Activated T-cell treated with anti-CD3 and anti-CD28 coated beads, Interleukin-2, amount 50 U/mL, for 48 hours (primary cell): ENCODE measurements around the gene C5.
"Not testable (repeated sequence)": the region's sequence is repeated elsewhere in the genome, so short reads cannot be mapped to it uniquely, and the experiment has no call there.

ENCODE experiments used
- DNase-seq, 2 experiments: peaks; one replicate each; pipeline ENCODE4 v3.0.0-alpha.2; 2020

Gene C5

DNA sequence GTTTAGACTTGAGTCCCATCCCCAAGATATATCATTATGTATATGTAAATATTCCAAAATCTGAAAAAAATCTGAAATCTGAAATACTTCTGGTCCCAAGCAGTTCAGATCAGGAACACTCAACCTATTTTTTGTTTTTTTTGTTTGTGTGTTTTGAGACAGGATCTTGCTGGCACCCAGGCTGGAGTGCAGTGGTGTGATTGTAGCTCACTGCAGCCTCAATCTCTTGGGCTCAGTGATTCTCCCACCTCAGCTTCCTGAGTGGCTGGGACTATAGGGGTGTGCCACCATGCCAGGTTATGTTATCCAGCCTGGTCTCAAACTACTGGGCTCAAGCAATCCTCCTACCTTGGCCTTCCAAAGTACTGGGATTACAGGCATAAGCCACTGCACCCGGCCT lies 72.8 kb downstream of the C5 start:
- DNase-seq, result no peak

DNA sequence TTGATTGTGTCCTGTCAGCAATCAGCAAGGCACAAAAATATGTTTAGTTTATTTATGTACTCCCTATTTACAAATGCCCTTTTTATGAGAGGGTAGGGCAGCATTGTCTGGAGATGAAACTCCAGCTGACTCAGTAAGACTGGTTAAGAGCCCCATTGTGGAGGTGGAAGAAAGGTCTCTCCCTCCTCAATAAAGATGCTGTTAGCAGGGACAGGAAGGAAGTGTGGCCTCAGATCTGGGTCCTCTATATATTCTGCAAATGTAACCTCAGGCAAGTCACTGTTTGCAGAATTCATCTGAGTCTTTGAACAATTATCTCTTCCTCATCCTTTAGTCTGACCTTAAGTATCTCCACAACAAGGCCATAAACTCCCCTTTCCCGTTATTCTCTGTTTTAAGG lies 75.2 kb downstream of the C5 start:
- no peak for DNase-seq

DNA sequence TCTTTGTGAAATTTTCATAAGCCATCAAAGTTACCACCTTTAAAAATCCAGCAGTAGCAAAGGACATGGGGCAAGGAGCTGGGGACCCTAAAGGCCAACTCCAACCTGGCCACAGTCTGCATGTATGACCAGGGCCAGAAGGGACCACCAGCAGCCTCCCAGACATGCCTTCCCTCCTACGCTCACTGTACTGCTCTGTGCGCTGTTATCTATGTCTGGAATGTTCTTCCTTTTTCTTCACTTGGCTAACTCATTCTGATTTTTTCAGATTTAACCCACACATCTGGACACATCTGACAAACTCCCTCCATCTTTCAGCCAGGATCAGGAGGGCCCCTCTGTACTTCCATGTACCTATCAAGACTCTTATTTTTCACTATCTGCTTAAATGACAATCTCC lies 75.9 kb downstream of the C5 start:
- no peak for DNase-seq

DNA sequence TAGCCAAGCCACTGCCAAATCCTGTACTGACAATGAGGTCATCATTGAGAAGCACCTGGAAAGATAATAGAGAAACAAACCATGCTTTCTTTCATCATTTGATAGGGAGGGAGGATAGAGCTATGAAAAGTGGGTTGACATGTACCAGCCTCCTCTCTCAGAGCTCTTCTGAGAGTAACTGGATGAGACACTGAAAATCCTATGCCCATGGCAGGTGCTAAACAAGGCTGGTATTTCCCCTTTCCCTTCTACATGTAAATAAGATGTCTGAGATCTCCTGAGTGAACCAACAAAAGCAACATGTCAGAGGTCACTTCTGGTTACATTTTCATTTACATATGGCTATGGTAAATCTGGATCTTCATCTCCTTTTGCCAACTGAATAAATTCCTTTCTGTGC lies 78.1 kb downstream of the C5 start:
- DNase-seq, result no peak

DNA sequence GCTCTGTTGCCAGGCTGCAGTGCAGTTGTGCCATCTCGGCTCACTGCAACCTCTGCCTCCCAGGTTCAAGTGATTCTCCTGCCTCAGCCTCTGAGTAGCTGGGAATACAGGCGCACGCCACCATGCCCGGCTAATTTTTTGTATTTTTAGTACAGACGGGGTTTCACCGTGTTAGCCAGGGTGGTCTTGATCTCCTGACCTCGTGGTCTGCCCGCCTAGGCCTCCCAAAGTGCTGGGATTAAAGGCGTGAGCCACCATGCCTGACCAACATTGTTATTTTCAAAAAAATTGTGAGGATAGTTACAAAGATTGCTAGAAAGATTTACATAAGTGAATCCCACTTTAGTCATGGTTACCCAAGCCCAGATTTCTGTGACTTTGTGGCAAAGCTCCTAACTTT lies 78.6 kb downstream of the C5 start:
- not testable (repeated sequence) for DNase-seq

DNA sequence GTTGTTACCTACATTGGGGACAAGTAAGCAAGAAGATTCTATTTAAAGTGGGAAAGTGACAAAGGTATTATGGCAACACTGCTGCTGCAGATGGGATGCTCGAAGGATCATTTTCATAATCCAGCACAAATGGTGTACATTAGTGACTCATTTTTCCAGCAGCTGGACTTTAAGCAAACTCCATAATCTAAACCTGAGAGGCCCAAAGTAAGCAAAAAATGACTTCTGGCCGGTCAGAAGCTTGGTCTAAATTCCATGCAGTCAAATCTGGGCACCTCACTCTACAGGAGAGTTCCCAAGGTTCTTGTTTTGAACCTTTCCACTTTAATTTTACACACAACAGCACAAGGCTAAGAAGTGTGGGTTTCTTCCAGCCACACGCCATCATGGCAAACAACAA lies 79.8 kb downstream of the C5 start:
- no peak for DNase-seq

DNA sequence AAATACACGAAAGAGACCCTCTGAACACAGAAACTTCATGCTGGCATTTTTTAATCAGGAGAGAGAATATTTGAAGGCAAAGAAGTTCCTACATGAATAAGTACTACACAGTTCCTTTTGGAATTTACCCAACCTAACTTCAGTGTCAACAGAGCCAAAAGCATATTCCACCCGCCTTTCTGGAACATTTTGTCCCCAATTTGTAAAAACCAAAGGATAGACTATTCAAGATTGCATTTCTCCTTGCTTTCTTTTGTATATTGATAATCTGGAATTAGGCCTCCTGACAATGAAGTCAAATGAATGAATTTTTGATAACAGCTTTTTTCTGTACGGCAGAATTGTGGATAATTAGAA lies 84.1 kb downstream of the C5 start:
- no peak for DNase-seq

DNA sequence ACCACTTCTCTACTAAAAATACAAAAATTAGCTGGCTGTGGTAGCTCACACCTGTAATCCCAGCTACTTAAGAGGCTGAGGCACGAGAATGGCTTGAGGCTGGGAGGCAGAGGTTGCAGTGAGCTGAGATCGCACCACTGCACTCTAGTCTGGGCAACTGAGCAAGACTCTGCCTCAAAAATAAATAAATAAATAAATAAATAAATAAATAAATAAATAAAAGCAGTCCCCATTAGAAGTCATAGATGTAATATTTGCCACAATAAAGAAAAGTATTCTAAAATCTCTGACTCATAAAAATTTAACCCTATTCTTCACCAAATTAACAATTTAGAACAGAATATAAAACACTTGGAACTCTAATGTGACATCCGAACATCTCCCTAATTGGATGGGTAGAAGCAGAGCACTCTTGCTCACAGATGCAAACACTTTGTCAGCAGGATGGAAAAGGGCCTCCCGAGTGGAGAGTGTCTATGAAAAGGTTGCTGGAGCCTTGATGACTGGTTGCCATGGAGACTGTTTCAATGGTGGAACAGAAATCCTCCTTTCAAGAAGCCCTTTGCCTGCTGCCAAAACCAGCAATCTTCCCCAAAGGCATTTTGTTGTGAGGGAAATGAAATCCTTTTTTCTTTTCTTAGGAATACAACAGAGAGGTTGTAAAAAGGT lies 84.6 kb downstream of the C5 start:
- DNase-seq, result no peak

DNA sequence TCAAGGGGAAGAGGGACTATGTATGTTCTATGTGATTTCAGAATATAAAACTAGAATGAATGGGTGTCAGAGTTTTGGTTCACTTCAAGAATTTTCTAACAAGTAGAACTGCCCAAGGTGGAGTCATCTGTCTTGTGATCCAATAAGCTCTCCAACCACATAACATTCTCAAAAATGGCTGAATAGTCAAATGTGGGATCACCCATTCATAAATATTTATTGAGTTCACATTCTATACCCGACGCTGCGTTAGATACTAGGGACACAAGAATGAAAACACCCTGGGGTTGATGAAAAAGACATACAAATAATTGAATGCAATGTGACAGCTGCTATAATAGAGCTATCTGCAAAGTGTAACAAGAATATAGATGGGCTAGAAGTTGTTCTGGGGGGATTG lies 88.1 kb downstream of the C5 start:
- DNase-seq, result no peak

DNA sequence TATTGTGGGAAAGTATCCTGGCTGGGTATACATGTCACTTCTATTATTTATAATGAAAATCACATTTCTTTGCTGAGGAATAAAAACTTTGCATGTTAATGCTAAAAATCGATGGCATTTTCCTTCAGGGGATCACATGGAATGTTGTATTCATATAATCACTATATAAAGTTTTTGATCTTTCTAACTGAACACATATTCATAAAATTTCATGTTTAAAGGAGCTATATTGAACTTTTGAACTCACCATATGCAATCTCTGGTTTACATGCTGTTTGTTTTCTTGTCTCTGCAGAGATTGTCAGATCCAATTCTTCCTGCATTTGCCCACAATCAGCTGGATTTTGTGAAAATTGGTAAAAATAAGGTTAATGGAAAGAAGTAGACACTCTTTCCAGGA lies 90.1 kb downstream of the C5 start:
- DNase-seq, result no peak

DNA sequence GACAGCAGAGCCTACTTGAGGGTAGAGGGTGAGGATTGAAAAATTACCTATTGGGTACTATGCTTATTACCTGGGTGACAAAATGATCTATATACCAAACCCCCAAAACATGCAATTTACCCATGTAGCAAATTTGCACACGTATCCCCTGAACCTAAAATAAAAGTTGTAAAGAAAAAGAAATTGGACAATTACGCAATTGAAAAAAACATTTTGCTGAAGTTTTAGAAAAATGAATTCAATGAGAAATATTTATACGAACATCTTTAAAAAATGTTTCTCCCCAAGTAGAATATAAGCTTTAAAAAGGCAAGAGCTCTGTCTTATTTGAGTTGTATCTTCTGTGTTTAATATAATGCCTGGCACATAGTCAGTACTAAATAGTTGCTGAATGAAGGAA lies 93.2 kb downstream of the C5 start:
- no peak for DNase-seq

DNA sequence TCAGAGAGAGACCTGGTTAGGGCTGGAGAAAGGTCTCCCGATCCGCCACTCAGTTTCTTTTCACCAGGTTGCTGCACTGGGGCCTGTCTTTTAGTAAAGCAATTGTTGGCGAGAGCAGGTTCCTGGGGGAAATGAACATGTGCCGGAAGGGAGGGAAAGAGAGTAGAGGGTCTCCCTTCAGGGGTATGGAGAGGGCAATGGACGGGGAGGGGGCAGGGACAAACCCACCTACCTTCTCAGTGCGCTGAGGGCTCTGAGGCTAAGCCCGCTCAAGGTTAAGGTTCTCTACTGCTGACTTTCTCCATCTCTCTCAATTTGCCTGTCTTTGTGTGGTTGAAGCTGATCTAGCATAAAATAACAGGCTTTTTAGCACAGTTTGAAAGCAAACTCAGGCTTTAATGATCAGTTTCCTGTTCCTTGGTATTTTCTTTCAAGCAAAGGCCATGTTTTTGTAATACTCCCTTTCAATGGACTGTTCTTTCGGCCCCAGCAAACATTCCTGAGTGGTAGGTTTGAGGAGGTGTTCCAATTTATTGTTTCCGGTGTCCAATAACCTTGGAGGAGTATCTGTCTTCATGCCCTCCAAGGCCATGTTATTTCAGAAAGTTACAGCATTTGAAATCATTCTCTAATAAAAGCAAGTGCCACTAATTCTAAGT lies 98.0 kb downstream of the C5 start:
- no peak for DNase-seq

DNA sequence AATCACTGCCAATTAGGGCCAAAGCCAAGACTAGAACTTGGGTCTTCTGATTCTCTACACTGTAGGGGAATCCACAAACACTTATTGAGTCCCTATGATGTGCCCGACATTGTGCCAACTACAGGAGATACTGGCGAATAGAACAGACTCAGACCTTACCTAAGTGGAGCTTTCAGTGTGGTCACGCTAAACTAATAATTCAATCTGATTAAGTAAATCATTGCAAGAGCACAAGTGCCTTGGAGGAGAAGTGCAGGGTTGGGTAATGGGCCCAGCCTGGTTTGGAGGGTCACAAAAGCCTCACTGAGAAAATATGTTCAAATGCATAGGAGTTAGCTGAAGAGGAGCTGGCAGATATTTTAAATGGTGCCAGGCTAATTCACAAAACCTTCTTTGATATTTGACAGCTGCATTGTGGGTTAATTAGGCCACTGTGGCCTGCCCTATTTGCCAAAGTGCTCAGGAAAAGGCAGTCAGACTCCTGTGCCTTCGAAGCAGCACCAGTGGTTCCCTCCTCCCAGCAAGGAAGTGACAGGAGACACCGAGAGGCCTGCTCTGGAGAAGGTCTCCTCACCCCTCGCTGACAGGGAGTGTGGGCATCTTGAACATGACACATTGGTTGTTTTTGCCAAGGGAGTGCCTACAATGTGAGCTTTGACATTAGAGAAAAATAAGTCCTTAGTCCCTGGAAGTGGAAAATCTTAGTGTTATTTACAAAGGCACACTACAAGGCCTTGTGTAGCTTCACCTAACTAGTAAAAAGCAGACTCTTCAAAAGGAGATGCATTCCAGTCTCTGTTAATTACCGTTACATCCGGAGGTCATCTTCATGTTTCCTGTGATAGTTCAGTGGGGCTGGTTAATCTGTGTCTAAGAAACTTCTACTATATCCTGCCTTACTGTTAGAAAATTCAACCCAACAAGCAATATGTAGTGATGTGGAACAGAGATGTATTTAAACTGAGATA lies 99.4 kb downstream of the C5 start:
- no peak for DNase-seq

DNA sequence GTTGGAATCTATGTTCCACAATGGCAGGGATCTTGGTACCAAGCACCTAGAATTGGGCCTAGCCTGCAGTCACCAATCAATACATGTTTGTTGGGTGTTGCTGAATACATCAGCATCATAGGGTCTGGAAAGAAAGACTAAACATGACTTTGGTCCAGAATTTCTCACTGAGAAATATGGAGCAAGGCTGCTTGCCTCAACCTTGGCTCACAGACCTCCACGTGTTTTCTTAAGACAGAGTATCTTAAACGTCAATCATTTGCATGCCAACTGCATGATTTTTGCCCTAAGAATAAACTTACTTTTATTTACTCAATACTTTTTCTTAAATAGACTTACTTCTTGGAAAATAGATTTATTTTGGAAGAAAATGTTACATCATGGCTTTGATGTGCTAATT lies 100.8 kb downstream of the C5 start:
- DNase-seq, result no peak

DNA sequence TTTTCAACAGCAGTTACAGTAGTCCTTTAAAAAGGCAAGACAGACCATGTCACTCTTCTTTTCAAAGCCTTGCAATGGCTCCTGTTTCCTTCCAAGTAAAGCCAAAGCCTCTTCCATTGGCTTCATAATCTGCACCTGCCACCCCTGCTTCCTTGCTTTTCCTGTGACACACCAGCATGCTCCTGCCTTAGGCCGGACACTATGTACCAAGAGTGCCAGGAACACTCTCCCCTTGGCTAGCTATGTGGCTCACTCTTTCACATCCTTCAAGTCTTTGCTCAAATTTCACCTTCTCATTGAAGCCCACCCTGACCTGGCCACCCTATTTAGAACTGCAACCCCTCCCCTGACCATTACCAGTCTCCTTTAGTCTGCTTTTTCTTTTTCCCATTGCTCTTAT lies 101.3 kb downstream of the C5 start:
- no peak for DNase-seq

DNA sequence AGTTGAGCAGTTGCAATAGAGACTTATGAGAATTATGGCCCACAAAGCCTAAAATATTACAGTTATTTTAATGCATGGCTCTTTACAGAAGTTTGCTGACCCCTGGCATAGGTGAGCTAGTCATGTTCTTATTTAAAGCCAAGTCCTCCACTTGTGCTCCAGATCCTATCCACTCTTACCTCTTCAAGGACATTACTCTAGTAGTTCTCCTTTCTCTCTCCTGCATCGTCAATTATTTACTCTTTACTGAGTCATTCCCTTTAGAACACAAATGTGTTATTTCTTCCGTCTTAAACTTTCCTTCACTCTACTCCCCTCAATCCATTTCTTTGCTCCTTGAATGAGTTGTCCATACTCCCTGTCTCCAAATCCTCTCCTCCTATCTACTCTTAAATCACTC lies 102.9 kb downstream of the C5 start:
- DNase-seq, result no peak

DNA sequence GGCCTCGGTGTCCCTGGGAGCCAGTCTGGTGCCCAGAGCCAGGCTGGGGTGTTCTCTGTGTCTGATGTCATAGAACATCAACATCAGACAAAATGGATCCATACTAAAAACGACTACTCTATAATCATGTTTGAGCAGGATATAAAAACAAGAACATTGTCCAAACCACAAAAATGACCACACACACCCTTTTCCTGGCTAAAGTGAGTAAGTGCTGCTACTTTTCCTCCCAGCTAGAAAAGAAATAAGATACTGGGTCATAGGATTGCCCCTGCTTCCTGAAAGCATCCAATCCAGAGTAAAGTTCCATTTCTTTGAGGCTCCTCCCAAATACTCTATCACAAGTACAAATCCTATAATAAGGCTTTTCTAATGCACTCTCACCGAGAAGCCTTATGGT lies 103.8 kb downstream of the C5 start:
- DNase-seq, result no peak

DNA sequence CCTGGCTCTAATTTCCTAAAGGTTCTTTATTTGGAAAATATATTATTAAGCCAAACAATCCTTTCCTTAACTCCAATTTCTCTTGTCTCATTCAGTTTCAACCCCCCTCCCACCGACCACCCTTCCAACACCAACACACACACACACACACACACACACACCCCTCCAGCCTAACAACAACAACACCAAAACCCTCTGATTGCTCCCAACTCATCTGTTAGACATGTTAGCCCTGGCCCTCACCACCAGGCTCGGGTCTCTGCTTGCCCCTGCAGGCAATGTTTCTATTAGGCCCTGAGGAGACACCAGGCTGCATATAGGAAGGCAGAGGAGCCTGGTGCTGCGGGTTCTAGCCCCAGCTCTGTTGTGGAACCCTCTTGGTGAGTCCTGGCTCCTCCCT lies 105.1 kb downstream of the C5 start:
- no peak for DNase-seq

DNA sequence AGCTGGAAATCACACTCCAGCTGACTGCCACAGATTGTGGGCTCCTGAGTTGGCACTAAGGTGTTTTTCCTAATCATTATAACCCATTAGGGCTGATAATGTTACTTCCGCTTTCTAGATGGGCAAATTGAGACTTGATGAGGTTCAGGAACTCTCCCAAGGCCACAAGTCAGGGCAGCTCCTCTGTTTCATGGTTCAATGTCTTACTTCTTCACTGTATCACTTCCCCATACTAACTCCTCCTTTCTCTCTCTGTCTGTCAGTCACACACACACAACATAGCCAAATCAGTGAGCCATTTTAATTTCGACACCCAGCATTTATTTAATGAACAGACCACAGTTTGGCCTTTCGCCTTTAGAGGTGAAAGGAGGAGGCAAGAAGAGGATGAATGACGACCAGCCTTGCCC lies 105.6 kb downstream of the C5 start:
- no peak for DNase-seq

DNA sequence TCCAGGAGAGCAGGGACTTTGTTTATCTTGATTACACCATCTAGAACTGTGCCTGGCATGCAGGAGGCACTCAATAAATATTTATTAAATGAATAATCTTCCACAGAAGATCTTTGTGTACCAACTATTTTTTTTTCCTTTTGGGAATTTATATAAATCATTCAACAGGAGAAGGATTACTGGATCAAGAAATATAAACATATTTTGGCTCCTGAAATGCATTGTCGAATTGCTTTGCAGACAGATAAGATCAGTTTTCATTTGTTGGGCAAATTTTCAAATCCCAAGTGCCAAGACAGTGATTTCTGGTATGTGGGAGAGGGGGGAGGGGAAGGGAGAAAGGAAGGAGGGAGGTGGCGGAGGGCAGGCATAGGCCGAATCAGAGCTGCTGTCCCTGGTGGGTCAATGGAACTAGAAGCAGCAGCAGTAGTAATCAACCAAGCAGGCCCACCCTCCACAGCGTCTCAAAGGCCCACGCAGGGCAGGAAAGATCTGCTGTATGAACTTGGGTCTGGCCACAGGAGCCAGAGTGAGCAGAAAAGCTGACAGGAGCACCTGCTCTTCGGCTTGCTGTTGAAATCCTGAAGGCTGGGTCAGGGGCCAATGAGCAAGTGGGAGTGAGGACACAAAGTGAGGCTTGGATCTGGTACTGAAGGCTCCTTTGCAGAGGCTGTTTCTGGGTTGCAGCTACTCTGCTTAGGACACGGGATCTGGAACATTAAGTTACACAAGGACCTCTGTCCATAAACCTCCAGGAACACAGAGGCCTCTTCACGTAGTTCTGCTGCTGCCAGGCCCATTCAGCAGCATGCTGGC lies 107.7 kb downstream of the C5 start:
- DNase-seq, result no peak

DNA sequence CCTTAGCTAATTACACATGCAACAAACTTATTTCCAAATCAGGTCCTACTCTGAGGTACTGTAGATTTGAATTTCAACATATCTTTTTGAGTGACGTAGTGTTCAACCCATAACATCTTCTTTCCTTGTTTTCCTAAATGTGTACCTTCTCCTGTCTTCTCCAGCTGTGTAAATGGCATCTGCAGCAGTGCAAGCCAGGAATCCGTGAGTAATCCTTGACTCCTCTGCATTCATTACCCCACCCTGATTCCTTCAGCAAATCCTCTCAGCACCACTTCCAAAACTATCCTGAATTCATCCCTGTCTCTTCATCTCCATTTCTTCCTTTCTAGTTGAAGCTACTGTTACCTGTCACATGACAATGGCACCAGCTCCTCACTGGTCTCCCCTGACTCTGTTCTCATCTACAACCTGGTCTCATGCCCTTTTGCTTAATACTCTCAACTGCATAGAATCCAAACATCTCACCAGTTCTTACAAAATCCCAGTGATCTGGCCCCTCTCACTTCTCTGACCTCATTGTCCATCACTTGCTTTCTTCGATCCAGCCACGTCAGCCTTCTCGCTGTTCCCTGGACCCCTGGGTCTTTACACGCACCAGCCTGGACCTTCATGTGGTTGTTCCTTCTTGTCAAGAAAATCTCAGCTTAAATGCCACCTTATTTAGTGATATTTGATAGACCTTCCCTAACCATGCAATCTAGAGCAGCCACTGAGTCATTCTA lies 108.9 kb downstream of the C5 start:
- no peak for DNase-seq

DNA sequence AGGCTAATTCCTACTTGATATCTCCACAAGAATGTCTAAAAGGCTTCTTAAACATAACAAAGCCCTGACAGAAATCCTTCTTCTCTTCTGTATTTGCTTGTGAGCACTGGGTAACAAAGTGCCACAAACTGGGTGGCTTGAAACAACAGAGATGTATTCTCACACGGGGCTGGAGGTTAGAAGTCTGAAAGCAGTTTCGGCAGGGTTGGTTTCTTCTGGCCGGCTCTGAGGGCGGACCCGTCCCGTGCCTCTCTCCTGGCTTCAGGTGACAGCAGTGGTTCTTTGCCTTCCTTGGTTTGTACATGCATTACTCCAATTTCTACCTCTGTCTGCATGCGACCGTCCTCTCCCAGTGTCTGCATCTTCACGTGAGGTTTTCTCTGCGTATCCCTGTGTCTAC lies 109.5 kb downstream of the C5 start:
- DNase-seq, result no peak

DNA sequence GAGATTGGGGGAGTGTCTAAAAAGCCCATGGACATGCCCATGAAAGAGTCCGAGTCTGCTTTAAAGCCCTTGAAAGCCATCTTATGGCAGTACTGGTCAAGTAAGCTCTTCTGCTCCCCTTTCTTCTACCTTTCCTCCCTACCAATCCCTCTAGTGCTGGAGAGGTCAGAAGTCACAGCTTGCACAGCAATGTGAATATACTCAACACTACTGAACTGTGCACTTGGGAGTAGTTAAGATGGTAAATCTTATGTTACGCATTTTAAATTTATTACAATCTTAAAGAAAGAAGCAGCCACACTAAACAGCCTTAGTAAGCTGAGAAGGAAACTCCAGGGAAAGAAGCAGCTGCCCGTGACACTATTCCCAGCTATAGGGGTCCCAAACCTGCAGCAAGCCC lies 111.2 kb downstream of the C5 start:
- DNase-seq, result no peak
